Measurements from ENCODE around the gene TMEM60.
A peak's percentile ranks its signal among the peaks of the same experiment; 100 is the strongest.

Gene TMEM60

DNA sequence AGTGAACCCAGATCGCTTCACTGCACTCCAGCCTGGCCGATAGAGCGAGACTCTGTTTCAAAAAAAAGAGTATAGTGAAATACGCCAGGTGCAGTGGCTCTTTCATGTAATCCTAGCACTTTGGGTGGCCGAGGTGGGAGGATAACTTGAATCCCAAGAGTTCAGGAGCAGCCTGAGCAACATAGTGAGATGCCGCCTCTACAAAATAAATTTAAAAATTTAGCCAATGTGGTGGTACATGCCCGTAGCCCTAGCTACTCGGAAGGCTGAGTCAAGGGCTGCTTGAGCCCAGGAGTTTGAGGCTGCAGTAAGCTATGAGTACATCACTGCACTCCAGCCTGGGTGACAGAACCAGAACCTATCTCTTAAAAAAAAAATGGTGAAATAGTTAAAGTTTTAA lies 27.9 kb downstream of the TMEM60 start:
- no peak for DNase-seq

DNA sequence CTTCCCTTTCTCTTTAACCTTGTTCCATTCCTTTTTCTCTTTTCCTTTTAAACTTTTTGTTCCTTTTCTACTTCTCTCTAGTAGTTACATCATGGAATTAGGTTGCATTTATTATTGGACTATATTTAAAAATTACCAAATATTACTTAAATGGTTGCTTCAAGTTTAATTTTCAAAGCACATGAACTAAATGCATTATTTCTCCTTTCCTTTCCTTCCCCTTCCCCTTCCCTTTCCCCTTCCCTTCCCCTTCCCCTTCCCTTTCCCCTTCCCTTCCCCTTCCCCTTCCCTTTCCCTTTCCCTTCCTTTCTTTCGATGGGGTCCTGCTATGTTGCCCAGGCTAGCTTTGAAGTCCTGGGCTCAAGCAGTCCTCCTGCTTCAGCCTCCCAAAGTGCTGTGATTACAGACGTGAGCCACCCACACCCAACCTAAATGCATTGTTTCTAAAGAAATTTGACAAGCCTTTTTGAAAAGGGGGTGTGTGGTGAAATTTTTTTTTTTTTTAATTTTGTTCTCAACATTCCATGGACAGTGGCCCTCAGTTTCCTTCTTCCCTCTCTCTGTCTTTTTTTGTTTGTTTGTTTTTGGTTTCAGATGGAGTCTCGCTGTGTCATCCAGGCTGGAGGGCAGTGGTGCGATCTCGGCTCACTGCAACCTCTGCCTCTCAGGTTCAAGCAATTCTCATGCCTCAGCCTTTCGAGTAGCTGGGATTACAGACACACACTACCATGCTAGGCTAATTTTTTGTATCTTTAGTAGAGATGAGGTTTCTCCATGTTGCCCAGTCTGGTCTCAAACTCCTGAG lies 31.2 kb downstream of the TMEM60 start:
- DNase-seq: no peak

DNA sequence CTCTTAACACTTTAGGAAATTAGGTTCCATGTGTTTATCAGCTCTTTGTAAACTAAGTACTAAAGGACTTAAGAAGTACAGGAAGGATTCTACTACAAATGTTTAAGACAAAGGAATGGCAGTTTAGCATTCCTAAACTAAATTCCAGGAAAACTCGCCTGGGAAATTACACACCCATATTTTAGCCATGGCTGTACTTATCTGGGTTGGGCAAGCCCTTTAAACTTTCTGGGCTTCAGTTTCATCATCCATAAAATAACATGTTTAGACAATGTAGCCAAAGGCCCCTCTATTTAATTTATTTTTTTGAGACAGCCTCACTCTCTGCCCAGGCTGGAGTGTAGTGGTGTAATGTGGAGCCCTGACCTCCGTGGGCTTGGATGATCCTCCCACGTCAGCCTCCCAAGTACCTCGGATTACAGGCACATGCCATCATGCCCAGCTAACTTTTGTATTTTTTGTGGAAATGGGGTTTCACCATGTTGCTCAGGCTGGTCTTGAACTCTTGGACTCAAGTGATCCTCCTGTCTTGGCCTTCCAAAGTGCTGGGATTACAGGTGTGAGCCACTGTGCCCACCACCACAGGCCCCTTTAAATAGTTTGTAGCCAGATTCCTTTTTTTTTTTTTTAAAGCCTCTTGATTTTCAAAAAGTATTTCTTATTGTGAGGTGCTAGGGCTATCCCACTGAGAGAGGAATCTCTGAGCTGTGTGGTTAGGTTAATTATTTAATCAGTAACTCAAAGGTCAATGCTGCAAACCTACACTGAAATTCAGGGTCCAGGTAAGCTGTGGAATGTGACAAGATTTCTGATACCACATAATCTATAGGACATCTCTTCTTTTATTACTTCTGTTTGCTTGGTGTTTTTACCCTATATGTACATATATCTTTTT lies 32.1 kb downstream of the TMEM60 start:
- no peak for DNase-seq

GRCh38 chr7:77765481-77765880 lies 32.8 kb downstream of the TMEM60 start:
- no peak for DNase-seq

GRCh38 chr7:77760809-77761453 lies 37.3 kb downstream of the TMEM60 start:
- no peak for DNase-seq

GRCh38 chr7:77759294-77759889 lies 38.8 kb downstream of the TMEM60 start:
- peak; percentile 50 for DNase-seq

DNA sequence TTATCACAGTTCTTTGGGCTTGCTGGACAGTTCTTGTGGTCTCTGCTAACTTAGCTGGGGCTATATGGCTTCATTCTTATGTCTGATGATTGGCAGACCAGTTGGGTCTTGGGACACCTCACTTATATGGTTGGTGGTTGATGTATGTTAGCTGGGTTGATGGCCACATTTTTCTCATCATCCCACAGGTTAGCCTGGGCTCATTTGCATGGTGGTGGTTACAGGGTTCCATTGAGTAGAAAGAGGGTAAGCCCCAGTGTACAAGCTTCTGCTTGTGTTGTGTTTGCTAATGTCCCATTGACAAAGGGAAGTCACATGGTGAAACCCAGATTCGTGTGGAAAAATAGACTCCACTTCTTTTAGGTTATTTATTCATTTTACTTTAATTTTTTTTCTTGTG lies 40.6 kb downstream of the TMEM60 start:
- no peak for DNase-seq

DNA sequence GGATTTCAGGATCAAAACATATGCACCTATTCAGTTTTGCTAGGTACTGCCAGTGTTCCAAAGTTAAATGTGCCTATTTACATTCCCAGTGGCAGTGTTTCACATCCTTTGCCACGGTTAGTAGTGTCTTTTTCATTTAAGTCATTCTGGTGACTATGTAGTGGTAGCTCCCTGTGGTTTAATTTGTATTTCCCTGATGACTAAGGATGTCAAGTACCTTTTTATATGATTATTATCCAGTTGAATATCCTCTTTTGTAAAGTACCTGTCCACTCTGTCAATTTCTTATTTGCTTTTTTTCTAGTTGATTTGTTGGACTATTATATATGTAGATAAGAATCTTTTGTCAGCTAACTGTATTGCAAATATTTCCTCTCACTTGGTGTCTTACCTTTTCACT lies 45.1 kb downstream of the TMEM60 start:
- DNase-seq: no peak

GRCh38 chr7:77752016-77752415 lies 46.2 kb downstream of the TMEM60 start:
- DNase-seq: no peak

- no peak for DNase-seq
Measured at GRCh38 chr7:77747718-77748117, 50.5 kb downstream of the TMEM60 start.

DNA sequence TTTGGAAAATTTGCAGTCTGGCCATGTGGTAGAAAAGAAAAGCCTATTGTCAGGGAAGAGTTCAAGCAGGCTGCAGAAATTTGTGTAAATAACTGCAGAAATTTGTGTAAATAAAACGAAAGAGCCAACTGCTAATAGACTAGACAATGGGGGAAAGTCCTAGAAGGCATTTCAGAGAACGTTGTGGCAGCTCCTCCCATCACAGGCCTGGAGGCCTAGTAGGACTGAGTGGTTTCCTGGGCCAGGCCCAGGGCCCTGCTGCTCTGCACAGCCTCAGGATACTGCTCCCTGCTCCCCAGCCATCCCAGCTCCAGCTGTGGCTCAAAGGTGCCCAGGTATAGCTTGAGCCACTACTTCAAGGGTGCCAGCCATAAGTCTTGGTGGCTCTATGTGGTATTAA lies 51.1 kb downstream of the TMEM60 start:
- no peak for DNase-seq

GRCh38 chr7:77746824-77747165 lies 51.4 kb downstream of the TMEM60 start:
- DNase-seq: no peak

GRCh38 chr7:77746164-77746823 lies 51.9 kb downstream of the TMEM60 start:
- no peak for DNase-seq

- DNase-seq: no peak
Measured at GRCh38 chr7:77745746-77746145, 52.5 kb downstream of the TMEM60 start.

Measured in right hindlimb (tissue), 1 donor.